H9 (cell line): Measurements from ENCODE around the gene DPYD. TPM values are rescaled to one million over a fixed set of nuclear protein-coding genes. Genes with fewer than 3 reads are reported as not detected.

ENCODE experiments used
- DNase-seq: peaks from one replicate; pipeline ENCODE4 v3.0.0-alpha.2; 2017
- H2AFZ ChIP-seq: one replicate; pipeline ENCODE4 v1.6.1; 2013; ENCODE audit warnings: mild to moderate bottlenecking, low read length, control low read depth, moderate library complexity
- H2AK5ac ChIP-seq: 2 replicates; pipeline ENCODE4 v1.6.1; 2013; ENCODE audit warnings: low read length, control low read depth, mixed read lengths; ENCODE audit not compliant: insufficient read length
- H2BK120ac ChIP-seq: one replicate; pipeline ENCODE4 v1.6.1; 2013; ENCODE audit warnings: low read depth, mild to moderate bottlenecking, low read length, control low read depth, inconsistent platforms; ENCODE audit not compliant: poor library complexity, severe bottlenecking
- H2BK12ac ChIP-seq: 2 replicates; pipeline ENCODE4 v1.6.1; 2013; ENCODE audit warnings: low read length, control low read depth, mixed read lengths, low read depth; ENCODE audit not compliant: insufficient read length
- H2BK15ac ChIP-seq: 2 replicates; pipeline ENCODE4 v1.6.1; 2013; ENCODE audit warnings: low read depth, low read length, control low read depth
- H2BK20ac ChIP-seq: one replicate; pipeline ENCODE4 v1.6.1; 2013; ENCODE audit warnings: low read depth, mild to moderate bottlenecking, low read length, control low read depth, inconsistent platforms; ENCODE audit not compliant: poor library complexity, severe bottlenecking
- H2BK5ac ChIP-seq: 2 replicates; pipeline ENCODE4 v1.6.1; 2013; ENCODE audit warnings: low read length, control low read depth, mixed read lengths; ENCODE audit not compliant: insufficient read length
- H3K14ac ChIP-seq: 2 replicates; pipeline ENCODE4 v1.6.1; 2013; ENCODE audit warnings: low read length, control low read depth; ENCODE audit not compliant: insufficient read depth
- H3K18ac ChIP-seq: 2 replicates; pipeline ENCODE4 v1.6.1; 2013; ENCODE audit warnings: low read depth, mild to moderate bottlenecking, mixed read lengths, low read length, control low read depth; ENCODE audit not compliant: insufficient read length
- H3K23ac ChIP-seq: 2 replicates; pipeline ENCODE4 v1.6.1; 2013; ENCODE audit warnings: low read length, control low read depth, mixed read lengths, low read depth; ENCODE audit not compliant: insufficient read length
- H3K23me2 ChIP-seq: 2 replicates; pipeline ENCODE4 v1.6.1; 2013; ENCODE audit warnings: low read depth, mild to moderate bottlenecking, mixed read lengths, low read length, control low read depth; ENCODE audit not compliant: insufficient read length, poor library complexity, severe bottlenecking
- H3K27ac ChIP-seq: 2 replicates; pipeline ENCODE4 v1.5.1; 2013; ENCODE audit warnings: low read length, control low read depth, mixed read lengths, low read depth; ENCODE audit not compliant: insufficient read length
- H3K27me3 ChIP-seq: 2 replicates; pipeline ENCODE4 v1.6.1; 2013; ENCODE audit warnings: low read length, control low read depth, inconsistent platforms; ENCODE audit not compliant: insufficient read depth
- H3K4ac ChIP-seq: 2 replicates; pipeline ENCODE4 v1.6.1; 2013; ENCODE audit warnings: low read depth, mild to moderate bottlenecking, control low read depth, inconsistent platforms, low read length, moderate library complexity
- H3K4me1 ChIP-seq: 2 replicates; pipeline ENCODE4 v1.6.1; 2013; ENCODE audit warnings: low read length, control low read depth, inconsistent platforms; ENCODE audit not compliant: insufficient read depth
- H3K4me2 ChIP-seq: 2 replicates; pipeline ENCODE4 v1.6.1; 2013; ENCODE audit warnings: low read length, control low read depth, mixed read lengths; ENCODE audit not compliant: insufficient read length, insufficient read depth
- H3K56ac ChIP-seq: 2 replicates; pipeline ENCODE4 v1.6.1; 2013; ENCODE audit warnings: low read depth, mild to moderate bottlenecking, mixed read lengths, low read length, control low read depth; ENCODE audit not compliant: insufficient read length
- H3K79me1 ChIP-seq: 2 replicates; pipeline ENCODE4 v1.6.1; 2013; ENCODE audit warnings: low read depth, mild to moderate bottlenecking, moderate library complexity, low read length, control low read depth, inconsistent platforms; ENCODE audit not compliant: insufficient read depth, poor library complexity, severe bottlenecking
- H3K79me2 ChIP-seq: 2 replicates; pipeline ENCODE4 v1.6.1; 2013; ENCODE audit warnings: low read length, control low read depth, inconsistent platforms; ENCODE audit not compliant: insufficient read depth
- H3K9ac ChIP-seq: 2 replicates; pipeline ENCODE4 v1.6.1; 2013; ENCODE audit warnings: low read length, control low read depth, mixed read lengths; ENCODE audit not compliant: insufficient read length; ENCODE audit errors: extremely low read depth
- H3K9me3 ChIP-seq: one replicate; pipeline ENCODE4 v1.6.1; 2013; ENCODE audit warnings: low read depth, low read length, inconsistent platforms; ENCODE audit not compliant: control insufficient read depth
- H3T11ph ChIP-seq: one replicate; pipeline ENCODE4 v1.6.1; 2013; ENCODE audit warnings: mild to moderate bottlenecking, low read length, control low read depth, inconsistent platforms
- H4K20me1 ChIP-seq: one replicate; pipeline ENCODE4 v1.6.1; 2013; ENCODE audit not compliant: control insufficient read depth, insufficient read length, insufficient read depth
- H4K5ac ChIP-seq: 2 replicates; pipeline ENCODE4 v1.6.1; 2013; ENCODE audit warnings: low read depth, mild to moderate bottlenecking, mixed read lengths, low read length, control low read depth; ENCODE audit not compliant: insufficient read length
- H4K8ac ChIP-seq: replicated peaks from 2 replicates; pipeline ENCODE4 v1.6.1; 2013; ENCODE audit warnings: low read length, control low read depth, mixed read lengths, low read depth; ENCODE audit not compliant: insufficient read length
- H4K91ac ChIP-seq: 2 replicates; pipeline ENCODE4 v1.6.1; 2013; ENCODE audit warnings: low read depth, mild to moderate bottlenecking, moderate library complexity, mixed read lengths, low read length, control low read depth; ENCODE audit not compliant: insufficient read length
- H3K27ac Mint-ChIP-seq, 3 experiments: 2 replicates in 2 of 3; 3 replicates in 1 of 3; pipeline ENCODE4 v1.8.0; 2020 to 2021; ENCODE audit warnings: mixed read lengths in 3 of 3, mild to moderate bottlenecking in 1 of 3, moderate library complexity in 1 of 3
- H3K27me3 Mint-ChIP-seq: 2 replicates; pipeline ENCODE4 v1.8.0; 2021; ENCODE audit warnings: low read depth, mild to moderate bottlenecking, moderate library complexity, mixed read lengths
- H3K36me3 Mint-ChIP-seq, 3 experiments: 2 replicates in 2 of 3; 3 replicates in 1 of 3; pipeline ENCODE4 v1.8.0; 2020 to 2021; ENCODE audit warnings: low read depth in 3 of 3, mixed read lengths in 3 of 3; ENCODE audit not compliant: insufficient read depth in 1 of 3
- H3K4me1 Mint-ChIP-seq, 2 experiments: 2 replicates each; pipeline ENCODE4 v1.8.0; 2020; ENCODE audit warnings: mixed read lengths in 2 of 2
- H3K4me3 Mint-ChIP-seq, 2 experiments: 2 replicates in 1 of 2; 3 replicates in 1 of 2; pipeline ENCODE4 v1.8.0; 2020 to 2021; ENCODE audit warnings: mild to moderate bottlenecking in 2 of 2, mixed read lengths in 2 of 2, moderate library complexity in 1 of 2
- H3K9me3 Mint-ChIP-seq, 2 experiments: 2 replicates in 1 of 2; 3 replicates in 1 of 2; pipeline ENCODE4 v1.8.0; 2020; ENCODE audit warnings: mild to moderate bottlenecking in 2 of 2, mixed read lengths in 2 of 2, moderate library complexity in 1 of 2
- WGBS: extraction: QIAGEN DNeasy Blood & Tissue Kit; methylation state at CpG from one replicate; pipeline ENCODE4 v1.1.7; 2013; ENCODE audit warnings: missing lambda C conversion rate, low lambda C conversion rate, mixed read lengths; ENCODE audit not compliant: insufficient read length; ENCODE audit errors: extremely low coverage; 5-methylcytosine and 5-hydroxymethylcytosine counted together
- total RNA-seq: library from RNA; stranded (reverse); gene quantifications from 2 replicates; pipeline ENCODE4 v1.2.1, GENCODE V29; 2021
- TF ChIP-seq, protein P1 (sequence below): fragments of 200-600 bp; sonication (generic); conservative IDR thresholded peaks from 3 replicates; pipeline ENCODE4 v1.8.0; 2021; ENCODE audit warnings: antibody characterized with exemption, mild to moderate bottlenecking

Gene DPYD
- total RNA-seq, 1 experiment from 2014 or later = 0.37 TPM

DNA sequence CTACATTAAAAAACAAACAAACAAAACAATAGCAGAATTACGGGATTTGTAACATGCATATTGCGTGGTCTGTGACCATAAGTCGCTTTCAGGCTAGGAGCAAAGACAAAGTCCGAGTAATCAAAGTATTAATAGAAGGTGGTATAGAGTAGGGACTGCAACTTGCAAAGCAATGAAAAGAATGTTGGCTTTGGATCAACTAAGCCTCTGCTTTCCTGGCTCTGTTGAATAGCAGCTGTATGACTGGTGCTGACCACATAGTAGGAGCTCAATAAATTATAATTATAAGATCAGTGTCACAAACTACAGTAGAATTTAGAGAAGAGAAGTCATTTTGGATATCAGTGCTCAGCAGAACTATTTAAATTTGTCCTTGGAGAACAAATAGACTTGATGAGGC lies 586.4 kb downstream of the DPYD start:
- H3K4me2 ChIP-seq = no peak overlapping the region
- no CpG with 5 or more reads among the region's 4 CpGs for WGBS

More for the DNA sequence above, 586.4 kb downstream of the DPYD start:
- TF ChIP-seq, protein P1, sequence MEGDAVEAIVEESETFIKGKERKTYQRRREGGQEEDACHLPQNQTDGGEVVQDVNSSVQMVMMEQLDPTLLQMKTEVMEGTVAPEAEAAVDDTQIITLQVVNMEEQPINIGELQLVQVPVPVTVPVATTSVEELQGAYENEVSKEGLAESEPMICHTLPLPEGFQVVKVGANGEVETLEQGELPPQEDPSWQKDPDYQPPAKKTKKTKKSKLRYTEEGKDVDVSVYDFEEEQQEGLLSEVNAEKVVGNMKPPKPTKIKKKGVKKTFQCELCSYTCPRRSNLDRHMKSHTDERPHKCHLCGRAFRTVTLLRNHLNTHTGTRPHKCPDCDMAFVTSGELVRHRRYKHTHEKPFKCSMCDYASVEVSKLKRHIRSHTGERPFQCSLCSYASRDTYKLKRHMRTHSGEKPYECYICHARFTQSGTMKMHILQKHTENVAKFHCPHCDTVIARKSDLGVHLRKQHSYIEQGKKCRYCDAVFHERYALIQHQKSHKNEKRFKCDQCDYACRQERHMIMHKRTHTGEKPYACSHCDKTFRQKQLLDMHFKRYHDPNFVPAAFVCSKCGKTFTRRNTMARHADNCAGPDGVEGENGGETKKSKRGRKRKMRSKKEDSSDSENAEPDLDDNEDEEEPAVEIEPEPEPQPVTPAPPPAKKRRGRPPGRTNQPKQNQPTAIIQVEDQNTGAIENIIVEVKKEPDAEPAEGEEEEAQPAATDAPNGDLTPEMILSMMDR = no peak
- H2BK120ac ChIP-seq = no peak overlapping the region
- H3K23me2 ChIP-seq = no peaks in the 10 kb centered on the region
- no peak overlapping the region for H2BK15ac ChIP-seq
- no peak overlapping the region for H3K4ac ChIP-seq
- H4K8ac ChIP-seq = no peak overlapping the region
- no peak overlapping the region for H4K5ac ChIP-seq
- H3K79me1 ChIP-seq = no peaks in the 10 kb centered on the region
- H2AFZ ChIP-seq = no peak overlapping the region
- no peaks in the 10 kb centered on the region for H3K9me3 ChIP-seq
- no peak overlapping the region for H2AK5ac ChIP-seq
- no peak overlapping the region for H3K56ac ChIP-seq
- no peak overlapping the region for H3K23ac ChIP-seq
- no peak overlapping the region for H3K14ac ChIP-seq
- no peaks in the 10 kb centered on the region for H3K79me2 ChIP-seq
- no peak for DNase-seq
- no peak overlapping the region for H2BK5ac ChIP-seq
- H3K9me3 Mint-ChIP-seq = no peaks in the 10 kb centered on the region
- H3K18ac ChIP-seq = no peak overlapping the region
- H3T11ph ChIP-seq = peak overlapping the region; percentile 53
- H3K4me1 ChIP-seq = no peaks in the 10 kb centered on the region
- H3K36me3 Mint-ChIP-seq = no peaks in the 10 kb centered on the region
- H3K27ac Mint-ChIP-seq = no peak overlapping the region
- H2BK20ac ChIP-seq = no peak overlapping the region
- no peak overlapping the region for H3K4me3 Mint-ChIP-seq
- no peak overlapping the region for H2BK12ac ChIP-seq
- H3K27me3 ChIP-seq = no peaks in the 10 kb centered on the region
- no peak overlapping the region for H3K9ac ChIP-seq
- no peaks in the 10 kb centered on the region for H3K27me3 Mint-ChIP-seq
- H3K27ac ChIP-seq = no peak overlapping the region
- H4K91ac ChIP-seq = no peak overlapping the region
- no peaks in the 10 kb centered on the region for H3K4me1 Mint-ChIP-seq
- H4K20me1 ChIP-seq = no peaks in the 10 kb centered on the region
